ENCODE results near the gene PRKCB. TPM values are rescaled to one million over a fixed set of nuclear protein-coding genes. Genes with fewer than 3 reads are reported as not detected.

PRKCB gene
- total RNA-seq, 4 donors from 2014 or later = 0.51 to 1.3 (median 1.1) TPM

DNA sequence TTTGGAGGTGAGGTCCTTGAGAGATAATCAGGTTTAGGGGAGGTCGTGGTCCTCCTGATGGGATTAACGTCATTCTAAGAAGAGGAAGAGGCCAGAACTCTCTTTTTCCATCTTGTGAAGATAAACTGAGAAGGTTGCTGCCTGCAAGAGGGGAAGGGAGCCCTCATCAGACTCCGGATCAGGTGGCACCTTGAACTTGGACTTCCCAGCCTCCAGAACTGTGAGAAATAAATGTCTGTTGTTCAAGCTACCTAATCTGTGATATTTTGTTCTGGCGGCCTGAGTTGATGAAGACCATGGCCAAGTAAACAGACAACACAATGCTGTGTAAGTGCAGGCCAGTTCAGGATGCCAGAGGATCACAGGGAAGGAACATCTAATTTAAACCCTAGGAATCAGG is 10.9 kb upstream of the PRKCB start:
- Histone ChIP-seq H3K27me3 (no peaks in the 10 kb centered on the region), H3K4me3 (no peak overlapping the region), H3K27ac (no peak overlapping the region), H3K36me3 (no peaks in the 10 kb centered on the region), H3K9me3 (no peaks in the 10 kb centered on the region), H3K4me1 (no peaks in the 10 kb centered on the region)
- ATAC-seq = no peak
- DNase-seq = no peak
- in situ Hi-C loops (cut with MboI; ENCODE audit: low sequenced_read_pairs in 4 of 4) = no loop called here
- intact Hi-C loops (cut with DNase I; ENCODE audit: low total_unique reads) = no loop called here
- no peak for TF ChIP-seq POLR2A (IDR thresholded peaks at IDR 0.05)
- TF ChIP-seq, protein P1, sequence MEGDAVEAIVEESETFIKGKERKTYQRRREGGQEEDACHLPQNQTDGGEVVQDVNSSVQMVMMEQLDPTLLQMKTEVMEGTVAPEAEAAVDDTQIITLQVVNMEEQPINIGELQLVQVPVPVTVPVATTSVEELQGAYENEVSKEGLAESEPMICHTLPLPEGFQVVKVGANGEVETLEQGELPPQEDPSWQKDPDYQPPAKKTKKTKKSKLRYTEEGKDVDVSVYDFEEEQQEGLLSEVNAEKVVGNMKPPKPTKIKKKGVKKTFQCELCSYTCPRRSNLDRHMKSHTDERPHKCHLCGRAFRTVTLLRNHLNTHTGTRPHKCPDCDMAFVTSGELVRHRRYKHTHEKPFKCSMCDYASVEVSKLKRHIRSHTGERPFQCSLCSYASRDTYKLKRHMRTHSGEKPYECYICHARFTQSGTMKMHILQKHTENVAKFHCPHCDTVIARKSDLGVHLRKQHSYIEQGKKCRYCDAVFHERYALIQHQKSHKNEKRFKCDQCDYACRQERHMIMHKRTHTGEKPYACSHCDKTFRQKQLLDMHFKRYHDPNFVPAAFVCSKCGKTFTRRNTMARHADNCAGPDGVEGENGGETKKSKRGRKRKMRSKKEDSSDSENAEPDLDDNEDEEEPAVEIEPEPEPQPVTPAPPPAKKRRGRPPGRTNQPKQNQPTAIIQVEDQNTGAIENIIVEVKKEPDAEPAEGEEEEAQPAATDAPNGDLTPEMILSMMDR (IDR thresholded peaks at IDR 0.05 in 4 of 5, conservative IDR thresholded peaks at IDR 0.05 in 1 of 5) = no peak

DNA sequence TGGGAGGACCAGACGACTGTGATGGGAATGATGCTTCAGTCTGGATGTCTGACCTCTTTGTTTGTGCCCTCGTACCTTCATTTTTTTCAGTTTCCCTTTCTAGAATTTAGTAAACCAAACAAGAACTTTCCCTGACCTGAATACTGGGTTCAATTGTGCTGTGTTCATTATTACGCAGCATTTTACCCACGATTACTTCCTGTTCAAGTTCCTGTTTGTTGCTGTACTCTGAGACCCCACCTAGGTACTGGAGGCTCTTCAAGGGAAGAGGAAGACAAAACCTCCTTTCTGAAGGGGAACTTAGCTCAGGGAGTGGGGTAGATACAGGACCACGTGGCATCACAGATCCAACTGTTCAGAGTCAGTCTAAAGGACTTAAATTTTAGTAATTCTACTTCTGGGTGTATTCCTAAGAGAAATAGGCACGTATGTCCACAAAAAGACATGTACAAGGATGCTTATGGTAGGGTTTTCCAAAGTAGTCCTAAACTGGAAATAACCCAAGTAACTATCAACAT is 9.2 kb upstream of the PRKCB start:
- no peaks in the 10 kb centered on the region for H3K36me3 ChIP-seq
- ATAC-seq (no peak), DNase-seq (no peak)
- in situ Hi-C loops (cut with MboI; ENCODE audit: low sequenced_read_pairs in 4 of 4) = no loop called here
- no peaks in the 10 kb centered on the region for H3K27me3 ChIP-seq
- no peak overlapping the region for H3K27ac ChIP-seq
- intact Hi-C loops (cut with DNase I; ENCODE audit: low total_unique reads) = no loop called here
- no peak for TF ChIP-seq POLR2A (IDR thresholded peaks at IDR 0.05)
- TF ChIP-seq, protein P1 (IDR thresholded peaks at IDR 0.05 in 4 of 5, conservative IDR thresholded peaks at IDR 0.05 in 1 of 5) = no peak
- no peaks in the 10 kb centered on the region for H3K9me3 ChIP-seq
- no peaks in the 10 kb centered on the region for H3K4me1 ChIP-seq
- H3K4me3 ChIP-seq = no peak overlapping the region

DNA sequence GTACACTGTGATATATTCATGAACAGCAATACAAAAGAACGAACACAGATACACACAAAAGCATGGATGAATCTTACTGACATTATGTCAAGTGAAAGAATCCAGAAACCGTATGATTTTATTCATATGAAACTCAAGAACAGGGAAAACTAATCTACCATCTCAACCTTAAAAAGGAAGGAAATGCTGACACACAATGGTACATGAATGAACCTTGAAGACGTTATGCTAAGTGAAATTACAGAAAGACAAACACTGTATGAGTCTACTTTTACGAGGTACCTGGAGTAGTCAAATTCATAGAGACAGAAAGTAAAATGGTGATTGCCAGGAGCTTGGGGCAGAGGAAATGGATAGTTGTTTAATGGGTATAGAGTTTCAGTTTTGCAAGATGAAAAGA is 8.7 kb upstream of the PRKCB start:
- no peaks in the 10 kb centered on the region for H3K36me3 ChIP-seq
- H3K27ac ChIP-seq = no peak overlapping the region
- ATAC-seq = no peak
- no peaks in the 10 kb centered on the region for H3K27me3 ChIP-seq
- no peaks in the 10 kb centered on the region for H3K4me1 ChIP-seq
- in situ Hi-C loops (cut with MboI; ENCODE audit: low sequenced_read_pairs in 4 of 4) (no loop called here), intact Hi-C loops (cut with DNase I; ENCODE audit: low total_unique reads) (no loop called here)
- TF ChIP-seq POLR2A (IDR thresholded peaks at IDR 0.05) = no peak
- TF ChIP-seq, protein P1 (IDR thresholded peaks at IDR 0.05 in 4 of 5, conservative IDR thresholded peaks at IDR 0.05 in 1 of 5) = no peak
- H3K4me3 ChIP-seq = no peak overlapping the region
- no peaks in the 10 kb centered on the region for H3K9me3 ChIP-seq
- no peak for DNase-seq

DNA sequence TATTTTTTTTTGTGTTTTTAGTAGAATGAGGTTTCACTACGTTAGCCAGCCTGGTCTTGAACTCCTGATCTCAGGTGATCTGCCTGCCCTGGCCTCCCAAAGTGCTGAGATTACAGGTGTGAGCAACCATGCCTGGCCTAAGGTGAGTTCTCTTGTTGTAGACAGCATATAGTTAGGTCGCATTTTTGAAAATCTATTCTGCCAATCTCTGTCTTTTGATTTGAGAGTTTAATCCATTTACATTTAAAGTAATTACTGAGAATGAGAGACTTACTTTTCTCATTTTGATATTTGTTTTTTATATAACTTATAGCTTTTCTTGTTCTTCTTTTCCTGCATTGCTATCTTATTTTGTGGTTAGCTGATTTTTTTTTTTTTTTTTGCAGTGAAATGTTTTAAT is 6.3 kb upstream of the PRKCB start:
- in situ Hi-C loops (cut with MboI; ENCODE audit: low sequenced_read_pairs in 4 of 4) = no loop called here
- Histone ChIP-seq H3K9me3 (no peaks in the 10 kb centered on the region), H3K36me3 (no peaks in the 10 kb centered on the region), H3K27ac (no peak overlapping the region), H3K27me3 (peaks cover 0 to 6% (median 5%) of the 10 kb centered on the region in 3 donors), H3K4me3 (no peak overlapping the region), H3K4me1 (no peaks in the 10 kb centered on the region)
- DNase-seq = no peak
- no peak for ATAC-seq
- TF ChIP-seq POLR2A (IDR thresholded peaks at IDR 0.05) = no peak
- TF ChIP-seq, protein P1 (IDR thresholded peaks at IDR 0.05 in 4 of 5, conservative IDR thresholded peaks at IDR 0.05 in 1 of 5) = no peak
- intact Hi-C loops (cut with DNase I; ENCODE audit: low total_unique reads) = no loop called here

DNA sequence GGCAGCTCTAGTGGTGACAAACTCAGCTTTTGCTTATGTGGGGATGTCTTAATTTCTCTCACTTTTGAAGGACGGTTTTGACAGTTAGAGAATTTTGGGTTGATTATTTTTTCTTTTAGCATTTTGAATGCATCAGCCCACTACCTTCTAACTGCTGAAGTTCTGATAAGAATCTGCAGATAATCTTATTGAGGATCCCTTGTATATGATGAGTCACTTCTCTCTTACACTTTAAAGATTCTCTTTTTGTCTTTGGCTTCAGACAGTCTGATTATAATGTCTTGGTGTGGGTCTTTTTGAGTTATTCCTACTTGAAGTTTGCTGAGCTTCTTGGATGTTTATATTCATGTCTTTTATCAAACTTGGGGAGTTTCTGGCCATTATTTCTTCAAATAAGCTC is 5.5 kb upstream of the PRKCB start:
- TF ChIP-seq, protein P1 (IDR thresholded peaks at IDR 0.05 in 4 of 5, conservative IDR thresholded peaks at IDR 0.05 in 1 of 5) = no peak
- Histone ChIP-seq H3K4me3 (no peak overlapping the region), H3K9me3 (no peaks in the 10 kb centered on the region), H3K27me3 (peaks cover 4 to 11% (median 10%) of the 10 kb centered on the region in 3 donors), H3K27ac (no peak overlapping the region), H3K36me3 (no peaks in the 10 kb centered on the region), H3K4me1 (no peaks in the 10 kb centered on the region)
- in situ Hi-C loops (cut with MboI; ENCODE audit: low sequenced_read_pairs in 4 of 4) (no loop called here), intact Hi-C loops (cut with DNase I; ENCODE audit: low total_unique reads) (no loop called here)
- no peak for ATAC-seq
- no peak for DNase-seq

Data from gastrocnemius medialis (tissue), 4 donors.